WTC11 (cell line): ENCODE data around the gene CLDN9.

ENCODE experiments used
- CBFB ChIP-seq: sonication (generic); formaldehyde crosslinking; IDR thresholded peaks from 2 replicates; pipeline ENCODE4 v1.8.1; 2022; ENCODE audit warnings: mild to moderate bottlenecking, low read depth, missing genetic modification reagents
- JUN ChIP-seq: sonication (generic); formaldehyde crosslinking; IDR thresholded peaks from 2 replicates; pipeline ENCODE4 v1.8.0; 2023; ENCODE audit warnings: mild to moderate bottlenecking, missing genetic modification reagents
- TEAD4 ChIP-seq: sonication (generic); formaldehyde crosslinking; IDR thresholded peaks from 2 replicates; pipeline ENCODE4 v1.8.0; 2022; ENCODE audit warnings: mild to moderate bottlenecking, missing genetic modification reagents
- TF ChIP-seq, protein P1 (sequence below): sonication (generic); formaldehyde crosslinking; IDR thresholded peaks from 2 replicates; pipeline ENCODE4 v1.8.0; 2022; ENCODE audit warnings: mild to moderate bottlenecking, missing genetic modification reagents
- TF ChIP-seq, protein P2 (sequence below): sonication (generic); formaldehyde crosslinking; IDR thresholded peaks from 2 replicates; pipeline ENCODE4 v1.8.1; 2022; ENCODE audit warnings: low read depth, missing genetic modification reagents, borderline replicate concordance
- TF ChIP-seq, protein P3 (sequence below): fragments of 200-600 bp; IDR thresholded peaks from 2 replicates; pipeline ENCODE4 v1.8.0; 2022; ENCODE audit warnings: antibody characterized with exemption
- TF ChIP-seq, protein P4 (sequence below): sonication (generic); formaldehyde crosslinking; conservative IDR thresholded peaks from 2 replicates; pipeline ENCODE4 v1.8.1; 2023; ENCODE audit warnings: mild to moderate bottlenecking, low read depth, missing genetic modification reagents, moderate library complexity
- TF ChIP-seq, protein P5 (sequence below): fragments of 250-450 bp; sonication (Bioruptor Pico); IDR thresholded peaks from 2 replicates; pipeline ENCODE4 v1.8.0; 2021; ENCODE audit warnings: mild to moderate bottlenecking
- TF ChIP-seq, protein P6 (sequence below): sonication (generic); formaldehyde crosslinking; IDR thresholded peaks from 2 replicates; pipeline ENCODE4 v1.8.0; 2022; ENCODE audit warnings: mild to moderate bottlenecking, missing genetic modification reagents

DNA sequence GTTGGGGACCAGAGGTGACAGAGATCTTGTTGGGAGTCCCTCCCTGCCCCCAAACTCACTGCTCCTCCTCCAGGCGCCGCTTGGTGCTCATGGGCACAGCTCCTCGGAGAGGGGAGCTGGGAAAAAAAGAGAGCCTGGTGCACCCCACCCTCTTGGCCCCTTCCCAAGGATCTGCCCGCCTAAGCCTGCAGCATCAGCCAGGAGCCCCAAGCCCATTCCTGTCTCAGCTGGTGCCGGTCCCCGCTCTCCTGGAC lies 10.6 kb downstream of the CLDN9 start:
- TF ChIP-seq, protein P1, sequence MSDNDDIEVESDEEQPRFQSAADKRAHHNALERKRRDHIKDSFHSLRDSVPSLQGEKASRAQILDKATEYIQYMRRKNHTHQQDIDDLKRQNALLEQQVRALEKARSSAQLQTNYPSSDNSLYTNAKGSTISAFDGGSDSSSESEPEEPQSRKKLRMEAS (CRISPR knock-in tag): no peak
- TF ChIP-seq, protein P2, sequence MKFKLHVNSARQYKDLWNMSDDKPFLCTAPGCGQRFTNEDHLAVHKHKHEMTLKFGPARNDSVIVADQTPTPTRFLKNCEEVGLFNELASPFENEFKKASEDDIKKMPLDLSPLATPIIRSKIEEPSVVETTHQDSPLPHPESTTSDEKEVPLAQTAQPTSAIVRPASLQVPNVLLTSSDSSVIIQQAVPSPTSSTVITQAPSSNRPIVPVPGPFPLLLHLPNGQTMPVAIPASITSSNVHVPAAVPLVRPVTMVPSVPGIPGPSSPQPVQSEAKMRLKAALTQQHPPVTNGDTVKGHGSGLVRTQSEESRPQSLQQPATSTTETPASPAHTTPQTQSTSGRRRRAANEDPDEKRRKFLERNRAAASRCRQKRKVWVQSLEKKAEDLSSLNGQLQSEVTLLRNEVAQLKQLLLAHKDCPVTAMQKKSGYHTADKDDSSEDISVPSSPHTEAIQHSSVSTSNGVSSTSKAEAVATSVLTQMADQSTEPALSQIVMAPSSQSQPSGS (CRISPR knock-in tag): no peak
- TF ChIP-seq, protein P3, sequence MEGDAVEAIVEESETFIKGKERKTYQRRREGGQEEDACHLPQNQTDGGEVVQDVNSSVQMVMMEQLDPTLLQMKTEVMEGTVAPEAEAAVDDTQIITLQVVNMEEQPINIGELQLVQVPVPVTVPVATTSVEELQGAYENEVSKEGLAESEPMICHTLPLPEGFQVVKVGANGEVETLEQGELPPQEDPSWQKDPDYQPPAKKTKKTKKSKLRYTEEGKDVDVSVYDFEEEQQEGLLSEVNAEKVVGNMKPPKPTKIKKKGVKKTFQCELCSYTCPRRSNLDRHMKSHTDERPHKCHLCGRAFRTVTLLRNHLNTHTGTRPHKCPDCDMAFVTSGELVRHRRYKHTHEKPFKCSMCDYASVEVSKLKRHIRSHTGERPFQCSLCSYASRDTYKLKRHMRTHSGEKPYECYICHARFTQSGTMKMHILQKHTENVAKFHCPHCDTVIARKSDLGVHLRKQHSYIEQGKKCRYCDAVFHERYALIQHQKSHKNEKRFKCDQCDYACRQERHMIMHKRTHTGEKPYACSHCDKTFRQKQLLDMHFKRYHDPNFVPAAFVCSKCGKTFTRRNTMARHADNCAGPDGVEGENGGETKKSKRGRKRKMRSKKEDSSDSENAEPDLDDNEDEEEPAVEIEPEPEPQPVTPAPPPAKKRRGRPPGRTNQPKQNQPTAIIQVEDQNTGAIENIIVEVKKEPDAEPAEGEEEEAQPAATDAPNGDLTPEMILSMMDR: no peak
- TF ChIP-seq TEAD4 (CRISPR knock-in tag) (no peak), CBFB (no peak), JUN (CRISPR knock-in tag) (no peak; the same call in 1 of the 2 replicates)
- TF ChIP-seq, protein P4, sequence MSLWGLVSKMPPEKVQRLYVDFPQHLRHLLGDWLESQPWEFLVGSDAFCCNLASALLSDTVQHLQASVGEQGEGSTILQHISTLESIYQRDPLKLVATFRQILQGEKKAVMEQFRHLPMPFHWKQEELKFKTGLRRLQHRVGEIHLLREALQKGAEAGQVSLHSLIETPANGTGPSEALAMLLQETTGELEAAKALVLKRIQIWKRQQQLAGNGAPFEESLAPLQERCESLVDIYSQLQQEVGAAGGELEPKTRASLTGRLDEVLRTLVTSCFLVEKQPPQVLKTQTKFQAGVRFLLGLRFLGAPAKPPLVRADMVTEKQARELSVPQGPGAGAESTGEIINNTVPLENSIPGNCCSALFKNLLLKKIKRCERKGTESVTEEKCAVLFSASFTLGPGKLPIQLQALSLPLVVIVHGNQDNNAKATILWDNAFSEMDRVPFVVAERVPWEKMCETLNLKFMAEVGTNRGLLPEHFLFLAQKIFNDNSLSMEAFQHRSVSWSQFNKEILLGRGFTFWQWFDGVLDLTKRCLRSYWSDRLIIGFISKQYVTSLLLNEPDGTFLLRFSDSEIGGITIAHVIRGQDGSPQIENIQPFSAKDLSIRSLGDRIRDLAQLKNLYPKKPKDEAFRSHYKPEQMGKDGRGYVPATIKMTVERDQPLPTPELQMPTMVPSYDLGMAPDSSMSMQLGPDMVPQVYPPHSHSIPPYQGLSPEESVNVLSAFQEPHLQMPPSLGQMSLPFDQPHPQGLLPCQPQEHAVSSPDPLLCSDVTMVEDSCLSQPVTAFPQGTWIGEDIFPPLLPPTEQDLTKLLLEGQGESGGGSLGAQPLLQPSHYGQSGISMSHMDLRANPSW (CRISPR knock-in tag): no peak
- TF ChIP-seq, protein P5, sequence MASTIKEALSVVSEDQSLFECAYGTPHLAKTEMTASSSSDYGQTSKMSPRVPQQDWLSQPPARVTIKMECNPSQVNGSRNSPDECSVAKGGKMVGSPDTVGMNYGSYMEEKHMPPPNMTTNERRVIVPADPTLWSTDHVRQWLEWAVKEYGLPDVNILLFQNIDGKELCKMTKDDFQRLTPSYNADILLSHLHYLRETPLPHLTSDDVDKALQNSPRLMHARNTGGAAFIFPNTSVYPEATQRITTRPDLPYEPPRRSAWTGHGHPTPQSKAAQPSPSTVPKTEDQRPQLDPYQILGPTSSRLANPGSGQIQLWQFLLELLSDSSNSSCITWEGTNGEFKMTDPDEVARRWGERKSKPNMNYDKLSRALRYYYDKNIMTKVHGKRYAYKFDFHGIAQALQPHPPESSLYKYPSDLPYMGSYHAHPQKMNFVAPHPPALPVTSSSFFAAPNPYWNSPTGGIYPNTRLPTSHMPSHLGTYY: no peak
- TF ChIP-seq, protein P6, sequence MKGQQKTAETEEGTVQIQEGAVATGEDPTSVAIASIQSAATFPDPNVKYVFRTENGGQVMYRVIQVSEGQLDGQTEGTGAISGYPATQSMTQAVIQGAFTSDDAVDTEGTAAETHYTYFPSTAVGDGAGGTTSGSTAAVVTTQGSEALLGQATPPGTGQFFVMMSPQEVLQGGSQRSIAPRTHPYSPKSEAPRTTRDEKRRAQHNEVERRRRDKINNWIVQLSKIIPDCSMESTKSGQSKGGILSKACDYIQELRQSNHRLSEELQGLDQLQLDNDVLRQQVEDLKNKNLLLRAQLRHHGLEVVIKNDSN (CRISPR knock-in tag): no peak
